Activated T-cell treated with anti-CD3 and anti-CD28 coated beads, Interleukin-2, amount 50 U/mL, for 72 hours (primary cell): ENCODE measurements around the gene CD80. TPM values are rescaled to one million over a fixed set of nuclear protein-coding genes. Genes with fewer than 3 reads are reported as not detected.
"Not testable (repeated sequence)": the region's sequence is repeated elsewhere in the genome, so short reads cannot be mapped to it uniquely, and the experiment has no call there.

Experiments used
- ATAC-seq, 2 donors: fragments of 150-1000 bp; cut with Tn5 transposase; replicated peaks in 1 of 2; 2 replicates each; pipeline ENCODE4 v1.10.0; 2021; ENCODE audit warnings: moderate library complexity in 2 of 2, mild to moderate bottlenecking in 1 of 2
- DNase-seq, 2 donors: peaks; one replicate each; pipeline ENCODE4 v3.0.0; 2021 to 2022; ENCODE audit warnings: mixed read lengths in 1 of 2
- H3K27ac Mint-ChIP-seq: one replicate; pipeline ENCODE4 v1.8.0; 2022; ENCODE audit warnings: mild to moderate bottlenecking, moderate library complexity, mixed read lengths
- H3K27me3 Mint-ChIP-seq: one replicate; pipeline ENCODE4 v1.8.0; 2022; ENCODE audit warnings: low read depth, mixed read lengths
- H3K36me3 Mint-ChIP-seq, 2 donors: one replicate each; pipeline ENCODE4 v1.8.0; 2022; ENCODE audit warnings: mixed read lengths in 2 of 2, mild to moderate bottlenecking in 1 of 2; ENCODE audit not compliant: insufficient read depth in 2 of 2
- H3K4me1 Mint-ChIP-seq: one replicate; pipeline ENCODE4 v1.8.0; 2022; ENCODE audit warnings: low read depth, mixed read lengths
- H3K4me3 Mint-ChIP-seq, 2 donors: one replicate each; pipeline ENCODE4 v1.8.0; 2022; ENCODE audit warnings: mild to moderate bottlenecking in 2 of 2, mixed read lengths in 2 of 2, moderate library complexity in 2 of 2
- H3K9me3 Mint-ChIP-seq, 2 donors: one replicate each; pipeline ENCODE4 v1.8.0; 2022; ENCODE audit warnings: mixed read lengths in 2 of 2
- total RNA-seq, 2 donors: library from RNA; stranded (reverse); gene quantifications; one replicate each; pipeline ENCODE4 v1.2.3, GENCODE V29; 2022

CD80 gene
- total RNA-seq, 2 donors from 2014 or later, result 8.3 to 11.9 TPM

DNA sequence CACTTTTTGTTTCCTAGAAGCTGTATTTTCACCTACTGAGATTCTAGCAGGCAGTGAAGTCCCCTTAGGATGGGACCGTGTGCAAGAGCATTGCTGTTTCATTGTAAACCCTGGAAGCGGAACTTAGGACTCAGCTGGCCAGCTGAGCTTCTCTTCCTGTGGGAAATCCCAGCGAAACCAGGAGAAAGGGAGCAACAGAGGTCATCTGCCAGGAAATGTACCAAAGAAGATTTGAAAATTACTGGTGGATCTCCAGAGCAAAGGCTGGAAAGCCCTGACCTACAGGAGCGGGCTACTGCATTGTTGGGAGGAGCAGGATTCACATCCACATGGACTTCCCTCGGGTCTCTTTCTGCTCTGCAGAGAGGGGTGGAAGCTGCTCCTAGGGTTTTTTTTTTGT lies 12.3 kb upstream of the CD80 start:
- no peak overlapping the region for H3K27ac Mint-ChIP-seq
- H3K4me1 Mint-ChIP-seq, result no peaks in the 10 kb centered on the region
- H3K9me3 Mint-ChIP-seq, result no peaks in the 10 kb centered on the region
- no peak for DNase-seq
- H3K27me3 Mint-ChIP-seq, result peaks cover 33% of the 10 kb centered on the region
- no peak for ATAC-seq
- H3K4me3 Mint-ChIP-seq, result no peak overlapping the region
- H3K36me3 Mint-ChIP-seq, result peaks cover 0 to 2% of the 10 kb centered on the region in 2 donors

GRCh38 chr3:119571230-119571629 lies 11.8 kb upstream of the CD80 start:
- Mint-ChIP-seq H3K4me1 (peaks cover 3% of the 10 kb centered on the region), H3K27me3 (peaks cover 31% of the 10 kb centered on the region), H3K27ac (no peak overlapping the region), H3K4me3 (no peak overlapping the region), H3K9me3 (no peaks in the 10 kb centered on the region), H3K36me3 (peaks cover 0 to 2% of the 10 kb centered on the region in 2 donors)
- no peak for DNase-seq
- ATAC-seq, result no peak

DNA sequence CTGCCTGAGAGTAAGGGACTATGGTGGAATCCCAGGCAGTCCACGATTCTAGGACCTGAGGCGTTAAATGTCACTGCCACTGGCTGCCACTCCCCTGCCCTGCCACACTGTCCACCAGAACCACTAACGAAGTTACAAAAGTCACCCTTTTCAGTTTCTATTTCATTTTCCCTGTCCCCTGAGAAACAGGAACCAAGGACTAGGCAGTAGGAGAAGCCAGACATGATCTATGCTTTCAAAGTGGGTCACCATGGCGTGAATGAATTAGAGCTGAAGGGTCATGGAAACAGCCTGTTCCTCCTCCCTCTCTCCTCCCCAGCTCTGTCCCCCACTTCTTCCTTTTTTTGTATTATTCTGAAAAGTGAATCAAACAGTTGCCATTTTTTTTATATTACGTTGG lies 10.8 kb upstream of the CD80 start:
- peaks cover 27% of the 10 kb centered on the region for H3K27me3 Mint-ChIP-seq
- peaks cover 5% of the 10 kb centered on the region for H3K4me1 Mint-ChIP-seq
- DNase-seq (no peak), ATAC-seq (no peak)
- H3K27ac Mint-ChIP-seq, result no peak overlapping the region
- H3K4me3 Mint-ChIP-seq, result no peak overlapping the region
- H3K9me3 Mint-ChIP-seq, result no peaks in the 10 kb centered on the region
- H3K36me3 Mint-ChIP-seq, result peaks cover 0 to 2% of the 10 kb centered on the region in 2 donors

- no peak for ATAC-seq
- Mint-ChIP-seq H3K4me3 (no peak overlapping the region), H3K36me3 (peaks cover 0 to 2% of the 10 kb centered on the region in 2 donors), H3K27ac (no peak overlapping the region), H3K27me3 (peaks cover 27% of the 10 kb centered on the region), H3K4me1 (peaks cover 5% of the 10 kb centered on the region), H3K9me3 (no peaks in the 10 kb centered on the region)
- DNase-seq, result no peak
Observed at GRCh38 chr3:119569156-119569555, 9.7 kb upstream of the CD80 start.

GRCh38 chr3:119563334-119563733 lies 3.9 kb upstream of the CD80 start:
- DNase-seq, H3K4me3 Mint-ChIP-seq, ATAC-seq, H3K9me3 Mint-ChIP-seq, H3K36me3 Mint-ChIP-seq, H3K27ac Mint-ChIP-seq: not testable (repeated sequence)
- peaks cover 26% of the 10 kb centered on the region for H3K4me1 Mint-ChIP-seq
- H3K27me3 Mint-ChIP-seq, result peaks cover 12% of the 10 kb centered on the region

- peaks cover 35% of the 10 kb centered on the region for H3K4me1 Mint-ChIP-seq
- ATAC-seq (peak; percentile 88 to 90), DNase-seq (peak; percentile 71 to 75)
- no peaks in the 10 kb centered on the region for H3K9me3 Mint-ChIP-seq
- peak overlapping the region; percentile 89 for H3K27ac Mint-ChIP-seq
- peak overlapping the region; percentile 48 to 84 for H3K4me3 Mint-ChIP-seq
- H3K27me3 Mint-ChIP-seq, result peaks cover 6% of the 10 kb centered on the region
- H3K36me3 Mint-ChIP-seq, result no peaks in the 10 kb centered on the region
Observed at GRCh38 chr3:119562307-119562961, 3.0 kb upstream of the CD80 start.

- H3K36me3 Mint-ChIP-seq, result peaks cover 0 to 1% of the 10 kb centered on the region in 2 donors
- H3K4me1 Mint-ChIP-seq, result peaks cover 35% of the 10 kb centered on the region
- ATAC-seq, result no peak
- H3K27me3 Mint-ChIP-seq, result no peaks in the 10 kb centered on the region
- H3K9me3 Mint-ChIP-seq, result no peaks in the 10 kb centered on the region
- H3K4me3 Mint-ChIP-seq, result peak overlapping the region; percentile 36 to 59
- DNase-seq, result no peak
- no peak overlapping the region for H3K27ac Mint-ChIP-seq
Observed at GRCh38 chr3:119560160-119560559, 746 bp upstream of the CD80 start.

- H3K9me3 Mint-ChIP-seq, result no peaks in the 10 kb centered on the region
- peaks cover 35% of the 10 kb centered on the region for H3K4me1 Mint-ChIP-seq
- peak overlapping the region; percentile 65 to 78 for H3K4me3 Mint-ChIP-seq
- no peak for DNase-seq
- no peaks in the 10 kb centered on the region for H3K27me3 Mint-ChIP-seq
- H3K27ac Mint-ChIP-seq, result no peak overlapping the region
- peaks cover 0 to 1% of the 10 kb centered on the region in 2 donors for H3K36me3 Mint-ChIP-seq
- ATAC-seq, result no peak
Observed at GRCh38 chr3:119558626-119559317, 642 bp downstream of the CD80 start.

- ATAC-seq, result no peak
- no peaks in the 10 kb centered on the region for H3K9me3 Mint-ChIP-seq
- DNase-seq, result no peak
- no peaks in the 10 kb centered on the region for H3K27me3 Mint-ChIP-seq
- peaks cover 0 to 1% of the 10 kb centered on the region in 2 donors for H3K36me3 Mint-ChIP-seq
- peaks cover 34% of the 10 kb centered on the region for H3K4me1 Mint-ChIP-seq
- H3K4me3 Mint-ChIP-seq, result peak overlapping the region; percentile 65 to 78
- peak overlapping the region; percentile 48 for H3K27ac Mint-ChIP-seq
Observed at GRCh38 chr3:119557877-119558269, 1.5 kb downstream of the CD80 start.

GRCh38 chr3:119557192-119557876 lies 2.1 kb downstream of the CD80 start:
- no peak for ATAC-seq
- Mint-ChIP-seq H3K9me3 (no peaks in the 10 kb centered on the region), H3K4me3 (peak overlapping the region; percentile 52 to 78), H3K36me3 (peaks cover 0 to 1% of the 10 kb centered on the region in 2 donors), H3K27me3 (no peaks in the 10 kb centered on the region), H3K27ac (peak overlapping the region; percentile 48), H3K4me1 (peaks cover 29% of the 10 kb centered on the region)
- DNase-seq, result no peak

DNA sequence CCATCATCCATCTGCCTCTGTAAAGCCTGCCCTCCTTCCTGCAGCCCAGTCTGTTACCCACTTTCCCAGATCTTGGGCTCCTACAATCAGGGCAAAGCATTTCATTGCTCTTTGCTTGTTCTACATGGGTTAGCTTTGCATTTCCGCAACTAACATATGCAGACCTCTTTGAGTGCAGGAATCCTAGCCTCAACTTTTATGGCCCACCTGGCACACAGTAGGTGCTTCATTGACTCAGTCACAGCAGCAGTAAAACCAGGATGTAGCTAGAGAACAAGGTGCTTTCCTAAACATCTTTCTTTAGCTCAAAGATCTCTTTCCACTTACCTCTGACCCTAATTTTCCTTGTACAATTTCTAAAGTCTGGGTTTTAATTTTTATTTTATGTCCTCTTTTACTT lies 3.5 kb downstream of the CD80 start:
- peaks cover 0 to 1% of the 10 kb centered on the region in 2 donors for H3K36me3 Mint-ChIP-seq
- ATAC-seq, result no peak
- peaks cover 28% of the 10 kb centered on the region for H3K4me1 Mint-ChIP-seq
- H3K27ac Mint-ChIP-seq, result peak overlapping the region; percentile 48
- DNase-seq, result no peak
- peak overlapping the region; percentile 29 to 49 for H3K4me3 Mint-ChIP-seq
- H3K9me3 Mint-ChIP-seq, result no peaks in the 10 kb centered on the region
- no peaks in the 10 kb centered on the region for H3K27me3 Mint-ChIP-seq

DNA sequence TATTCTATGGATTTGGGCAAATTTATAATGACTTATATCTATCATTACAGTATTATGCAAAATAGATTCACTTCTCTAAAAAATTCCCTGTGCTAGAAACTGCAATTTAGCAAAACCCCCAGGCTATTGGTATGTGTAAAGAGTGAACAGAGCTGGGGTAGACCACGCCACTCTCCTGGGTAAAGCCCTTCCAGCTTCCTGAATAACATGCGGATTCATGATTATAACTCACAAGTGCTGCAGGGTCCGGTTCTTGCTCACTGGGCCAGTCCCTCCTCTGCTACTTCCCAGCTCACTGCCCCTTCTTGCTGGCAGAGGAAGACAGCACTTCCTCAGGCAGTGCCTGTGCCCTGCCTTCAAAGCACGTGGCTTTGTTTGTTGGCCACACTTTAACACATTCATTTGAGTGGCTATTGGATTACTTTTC lies 4.1 kb downstream of the CD80 start:
- no peaks in the 10 kb centered on the region for H3K9me3 Mint-ChIP-seq
- DNase-seq, result no peak
- no peak for ATAC-seq
- peaks cover 26% of the 10 kb centered on the region for H3K4me1 Mint-ChIP-seq
- peak overlapping the region; percentile 23 for H3K27ac Mint-ChIP-seq
- H3K4me3 Mint-ChIP-seq, result peak overlapping the region; percentile 23 to 49
- peaks cover 0 to 1% of the 10 kb centered on the region in 2 donors for H3K36me3 Mint-ChIP-seq
- H3K27me3 Mint-ChIP-seq, result no peaks in the 10 kb centered on the region

DNA sequence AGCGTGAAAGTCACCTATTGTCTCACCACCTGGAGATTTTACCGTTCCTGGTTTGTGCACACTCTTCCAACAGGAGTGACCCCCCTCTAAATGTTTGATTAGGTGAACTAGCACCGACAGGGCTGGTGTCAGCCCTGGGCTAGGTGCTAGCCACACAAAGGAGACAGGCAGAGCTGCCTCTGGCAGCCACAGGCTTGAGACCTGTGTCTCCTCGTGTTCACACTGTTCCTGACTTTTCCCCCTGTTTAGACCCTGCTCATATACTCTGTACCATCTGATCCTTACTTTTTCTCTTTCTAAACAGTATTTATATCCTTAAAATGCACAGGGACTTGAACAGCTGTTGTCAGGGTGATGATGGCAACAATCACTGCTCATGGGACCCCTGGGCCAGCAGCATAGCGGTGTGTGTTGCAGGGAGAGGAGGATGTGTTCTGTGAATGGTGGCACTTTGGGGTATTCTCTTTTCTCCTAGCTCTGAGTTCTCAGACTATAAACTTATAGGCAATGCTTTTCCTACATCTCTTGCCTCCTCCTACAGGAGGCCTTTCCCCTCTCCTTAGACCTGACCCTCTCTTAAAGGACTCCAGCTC lies 5.5 kb downstream of the CD80 start:
- H3K4me1 Mint-ChIP-seq, result peaks cover 15% of the 10 kb centered on the region
- H3K9me3 Mint-ChIP-seq, result no peaks in the 10 kb centered on the region
- no peak overlapping the region for H3K27ac Mint-ChIP-seq

More for the DNA sequence above, 5.5 kb downstream of the CD80 start:
- H3K27me3 Mint-ChIP-seq, result no peaks in the 10 kb centered on the region
- H3K4me3 Mint-ChIP-seq, result no peak overlapping the region
- peaks cover 0 to 1% of the 10 kb centered on the region in 2 donors for H3K36me3 Mint-ChIP-seq
- DNase-seq, result no peak
- ATAC-seq, result no peak
